Raji (cell line): ENCODE data around the gene SPTLC3.

Experiments
- POLR2A ChIP-seq: IDR thresholded peaks from 2 replicates; pipeline ENCODE4 v1.6.1; 2011; ENCODE audit warnings: low read depth, low read length, control low read depth; ENCODE audit not compliant: insufficient read depth

SPTLC3 gene

DNA sequence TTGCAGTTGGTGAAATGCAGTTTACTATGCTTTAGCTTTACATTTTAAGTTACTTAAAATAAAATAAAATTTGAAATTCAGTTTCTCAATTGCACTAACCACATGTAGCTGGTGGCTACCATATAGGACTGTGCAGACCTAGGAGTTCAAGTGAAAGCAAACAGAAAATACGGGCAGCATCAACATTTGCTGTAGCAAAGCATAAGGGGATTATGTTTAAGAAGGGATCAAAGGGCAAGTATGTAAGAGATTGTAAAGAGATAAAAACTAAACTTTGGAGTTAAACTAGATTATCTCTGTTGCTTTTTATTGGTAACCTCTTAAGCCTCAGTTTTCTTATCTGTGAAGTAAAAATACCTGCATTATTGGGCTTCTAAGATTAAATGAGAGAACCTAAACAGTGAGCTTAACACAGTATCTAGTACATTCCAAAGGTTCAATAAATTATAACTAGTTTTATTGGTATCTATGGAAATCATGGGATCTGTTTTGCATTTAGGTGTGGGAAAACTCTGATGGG lies 81.2 kb downstream of the SPTLC3 start:
- no peak for TF ChIP-seq POLR2A

DNA sequence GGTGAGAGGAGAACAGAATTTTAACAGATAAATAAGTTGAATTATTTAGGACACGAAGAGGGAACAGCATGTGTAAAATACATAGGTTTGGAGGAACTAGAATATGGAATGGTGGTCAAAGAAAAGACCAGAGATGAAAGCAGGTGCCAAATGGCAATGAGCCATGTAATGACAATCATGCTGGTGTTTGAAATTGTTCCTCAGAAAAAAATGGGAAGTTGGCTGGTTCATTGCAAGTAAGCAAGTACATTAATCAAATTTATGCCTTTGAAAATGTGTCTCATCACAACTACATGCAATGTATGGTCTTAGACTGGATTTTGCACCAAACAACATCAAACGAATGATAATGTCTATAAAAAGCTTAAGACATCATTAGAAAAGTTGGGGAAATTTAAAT lies 83.3 kb downstream of the SPTLC3 start:
- no peak for TF ChIP-seq POLR2A

DNA sequence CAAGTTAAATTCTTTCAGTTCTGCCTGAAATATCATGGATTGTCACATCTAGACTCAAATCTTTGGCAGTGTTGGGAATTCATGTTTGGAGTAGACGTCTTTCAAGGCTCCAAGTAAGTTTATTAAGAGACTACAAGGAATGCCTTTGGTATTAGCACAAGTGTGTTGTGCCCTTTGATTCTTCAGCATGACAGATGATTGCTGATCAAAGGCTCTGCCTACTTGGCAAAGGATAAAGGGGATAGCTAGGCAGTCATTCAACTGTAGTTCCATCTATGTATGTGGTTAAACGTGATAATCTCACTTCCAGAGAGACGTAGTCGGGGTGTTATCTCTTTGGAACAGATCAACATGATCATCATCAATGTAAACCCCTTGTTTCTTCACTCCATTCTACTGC lies 86.2 kb downstream of the SPTLC3 start:
- no peak for TF ChIP-seq POLR2A

DNA sequence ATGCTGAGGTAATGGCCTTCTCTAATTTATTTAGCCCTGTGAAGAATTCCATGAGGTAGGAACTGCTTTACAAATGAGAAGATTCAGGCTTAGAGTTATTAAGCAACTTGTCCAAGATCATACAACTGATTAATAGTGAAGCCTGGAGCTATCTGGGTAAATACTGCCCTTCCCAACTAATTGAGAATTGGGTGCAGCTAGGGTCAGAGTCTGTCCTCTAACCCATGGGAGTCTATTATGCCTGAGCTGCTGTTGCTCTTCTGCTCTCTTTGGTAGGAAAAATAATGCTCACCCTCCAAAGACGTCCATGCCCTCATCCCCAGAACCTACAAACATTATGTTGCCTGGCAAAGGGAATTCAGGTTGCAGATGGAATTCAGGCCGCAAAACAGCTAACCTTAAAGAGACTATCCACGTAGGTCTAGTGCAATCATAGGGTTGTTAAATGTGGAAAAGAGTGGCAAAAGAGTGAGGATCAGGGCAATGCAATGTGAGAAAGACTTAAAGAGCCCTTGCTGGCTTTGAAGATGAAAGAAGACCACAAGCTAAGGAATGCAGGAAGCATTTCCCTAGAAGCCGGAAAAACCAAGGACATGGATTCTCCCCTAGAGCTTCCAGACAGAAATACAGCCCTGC lies 90.1 kb downstream of the SPTLC3 start:
- TF ChIP-seq POLR2A, result no peak

DNA sequence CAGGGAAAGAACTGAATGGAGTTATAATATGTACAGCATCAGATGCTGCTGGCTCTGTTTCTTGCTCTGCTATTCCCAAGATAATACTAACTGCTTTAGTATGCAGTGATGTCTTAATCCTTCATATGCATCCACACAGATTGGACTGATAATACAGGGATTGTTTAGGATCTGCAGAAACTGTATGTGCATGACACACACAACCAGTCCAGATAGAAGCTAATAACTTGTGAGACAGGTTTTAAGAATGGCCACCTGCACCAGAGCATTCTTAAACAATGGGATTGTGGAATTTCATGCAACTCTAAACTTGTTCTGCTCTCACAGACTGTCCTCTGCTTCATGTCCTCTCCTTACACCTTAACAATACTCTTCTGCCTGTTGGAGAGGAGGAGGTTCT lies 90.9 kb downstream of the SPTLC3 start:
- TF ChIP-seq POLR2A, result no peak

DNA sequence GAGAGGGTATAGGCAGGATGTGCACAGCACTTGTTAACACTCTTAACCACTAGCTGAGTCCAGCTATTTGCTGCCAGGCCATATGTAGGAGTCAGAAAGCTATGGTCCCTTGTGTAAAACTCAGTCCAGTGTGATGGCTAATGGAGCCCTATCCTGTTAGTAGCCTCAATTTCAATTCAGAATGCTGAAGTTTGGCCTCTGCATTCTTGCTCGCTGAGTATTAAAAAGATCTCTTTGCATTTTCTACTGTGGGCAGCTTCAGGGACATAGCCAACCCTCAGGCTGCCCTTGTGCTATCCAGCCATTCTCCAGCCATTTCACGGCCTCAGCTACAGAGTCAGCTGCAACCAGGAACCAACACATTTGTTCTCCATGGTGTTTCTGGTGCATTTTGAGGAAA lies 92.5 kb downstream of the SPTLC3 start:
- TF ChIP-seq POLR2A, result no peak

DNA sequence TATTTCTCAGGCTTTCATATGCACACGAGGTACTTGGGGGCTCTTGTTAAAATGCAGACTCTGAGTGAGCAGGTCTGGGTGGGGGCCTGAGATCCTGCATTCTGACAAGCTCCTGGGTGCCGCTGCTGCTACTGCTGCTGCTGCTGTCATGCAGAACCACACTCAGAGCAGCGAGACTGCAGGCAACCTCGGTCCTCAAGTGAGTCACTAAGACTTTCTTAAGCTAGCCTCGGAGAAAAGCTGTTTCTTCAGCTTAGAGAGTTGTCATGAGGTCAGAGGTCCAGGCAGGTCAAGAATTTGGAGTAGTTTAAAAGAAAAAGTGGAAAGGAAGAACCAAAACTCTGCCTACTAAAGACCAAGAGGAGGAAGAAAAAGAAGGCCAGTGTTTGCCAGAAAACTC lies 92.9 kb downstream of the SPTLC3 start:
- TF ChIP-seq POLR2A, result no peak

DNA sequence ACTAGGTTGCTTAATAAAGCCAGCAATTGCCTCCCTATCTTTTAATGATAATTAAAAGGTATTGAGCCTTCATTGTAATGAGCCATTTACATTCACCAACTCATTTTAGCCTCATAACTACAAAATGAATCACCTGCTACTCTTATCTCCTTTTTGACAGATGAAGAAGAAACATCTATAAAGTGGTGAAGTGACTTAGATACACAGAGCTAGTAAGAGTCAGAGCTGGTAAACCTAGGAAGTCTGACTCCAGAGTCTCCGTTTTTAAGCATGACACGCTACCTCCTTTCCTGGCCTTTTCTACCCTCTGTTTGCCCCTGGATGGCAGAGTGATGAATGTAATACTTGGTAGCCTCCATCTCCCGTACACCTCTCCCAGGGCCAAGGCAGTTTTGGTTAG lies 93.5 kb downstream of the SPTLC3 start:
- TF ChIP-seq POLR2A, result no peak

DNA sequence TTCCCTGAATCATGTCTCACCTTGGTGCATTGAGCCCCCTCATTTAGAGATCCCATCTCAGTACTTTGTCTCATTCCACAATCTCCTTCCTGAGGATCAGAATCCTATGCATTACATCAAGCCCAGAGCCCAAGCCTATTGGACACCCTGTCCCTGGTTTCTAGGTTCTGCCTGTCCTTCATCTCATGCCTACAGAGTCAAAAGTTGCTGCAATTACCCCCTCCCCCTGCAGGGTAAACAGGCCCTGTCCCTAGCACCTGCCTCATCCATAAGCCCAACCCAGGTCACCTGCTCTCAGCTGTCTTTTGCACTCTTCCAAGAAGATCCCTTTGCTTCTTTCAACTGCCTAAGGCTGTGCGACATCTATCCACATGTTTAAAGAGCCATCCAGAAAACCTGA lies 93.9 kb downstream of the SPTLC3 start:
- TF ChIP-seq POLR2A, result no peak

DNA sequence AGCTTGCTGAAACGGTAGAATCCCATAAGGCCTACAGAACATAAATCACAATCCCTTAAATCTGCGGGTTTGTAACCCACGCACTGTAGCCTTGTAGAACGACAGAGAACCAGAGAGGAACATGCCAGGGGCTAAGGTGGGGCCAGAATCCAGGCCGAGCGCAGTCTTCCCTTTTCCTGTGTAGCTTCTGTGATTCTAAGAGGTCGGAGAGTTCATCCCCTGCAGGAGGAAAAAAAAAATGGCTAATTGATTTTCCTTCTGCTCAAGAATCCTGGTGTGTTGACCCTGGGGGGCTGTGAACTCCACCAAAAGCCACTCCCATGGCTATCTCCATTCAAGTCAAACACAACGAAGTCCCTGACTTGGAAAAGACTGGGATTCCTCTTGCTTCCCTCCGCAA lies 96.3 kb downstream of the SPTLC3 start:
- TF ChIP-seq POLR2A, result no peak

DNA sequence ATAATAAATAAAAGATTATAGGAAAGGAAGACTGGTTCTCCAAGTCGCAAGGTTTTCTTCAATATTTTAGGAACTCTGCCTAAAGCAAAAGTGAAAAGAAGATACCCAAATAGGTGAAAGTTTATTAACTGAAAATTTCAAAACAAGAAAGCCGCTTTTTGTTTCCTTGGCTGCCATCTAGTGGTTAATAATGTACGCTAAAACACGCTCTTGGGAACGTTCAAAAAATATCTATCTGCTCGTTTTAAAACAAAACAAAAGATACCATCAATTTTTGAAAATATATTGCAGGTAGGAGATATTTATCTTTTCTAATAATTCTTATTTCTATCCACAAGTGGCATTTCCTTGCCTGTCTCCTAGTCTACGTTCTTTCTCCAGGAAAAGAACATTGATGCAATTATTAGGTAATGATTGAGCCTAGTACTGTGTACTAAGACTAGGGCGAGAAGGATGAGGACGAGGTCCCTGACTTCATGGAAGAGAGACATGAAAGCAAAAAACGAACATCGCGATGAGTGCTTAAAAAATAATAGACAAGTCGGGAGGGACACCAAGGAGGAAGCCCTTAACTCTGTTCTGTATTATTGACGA lies 97.2 kb downstream of the SPTLC3 start:
- TF ChIP-seq POLR2A, result no peak

DNA sequence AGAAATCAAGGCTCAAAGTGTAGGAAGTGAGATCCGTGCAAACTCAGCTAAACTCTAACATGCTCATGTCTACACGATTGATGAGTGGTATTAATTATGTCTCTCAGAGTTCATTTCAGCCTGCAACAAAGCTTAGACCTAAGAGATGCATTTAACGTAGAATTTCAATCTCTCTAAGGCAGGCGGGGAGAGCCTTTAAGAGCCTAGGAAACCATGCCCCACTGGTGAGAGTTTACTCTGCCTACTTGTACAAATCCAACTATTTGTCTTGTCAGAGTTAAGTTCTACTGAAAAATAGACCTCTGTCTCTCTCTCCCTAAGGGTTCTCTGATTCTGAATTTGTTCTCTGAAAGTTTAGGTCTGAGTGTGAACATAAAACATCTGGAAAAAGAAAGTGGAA lies 100.9 kb downstream of the SPTLC3 start:
- TF ChIP-seq POLR2A, result no peak

DNA sequence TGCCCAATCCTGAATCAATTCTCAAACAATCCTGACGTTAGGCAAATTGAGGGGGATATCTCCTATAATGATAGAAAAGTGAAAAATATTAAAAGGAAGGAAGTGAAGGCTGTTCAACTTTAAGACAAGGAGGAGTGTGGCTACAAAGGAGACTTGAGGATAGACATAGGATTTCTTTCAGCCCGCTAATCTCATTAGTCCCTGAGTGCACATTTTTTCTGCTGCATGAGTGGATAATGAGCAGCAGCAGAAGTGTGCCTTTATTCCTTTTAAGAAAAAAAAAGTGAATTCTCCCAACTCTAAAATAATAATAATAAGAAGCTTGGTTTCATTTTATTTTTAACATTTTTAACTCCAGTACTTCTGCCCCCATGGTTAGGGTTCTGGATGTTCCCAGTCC lies 102.0 kb downstream of the SPTLC3 start:
- TF ChIP-seq POLR2A, result no peak

DNA sequence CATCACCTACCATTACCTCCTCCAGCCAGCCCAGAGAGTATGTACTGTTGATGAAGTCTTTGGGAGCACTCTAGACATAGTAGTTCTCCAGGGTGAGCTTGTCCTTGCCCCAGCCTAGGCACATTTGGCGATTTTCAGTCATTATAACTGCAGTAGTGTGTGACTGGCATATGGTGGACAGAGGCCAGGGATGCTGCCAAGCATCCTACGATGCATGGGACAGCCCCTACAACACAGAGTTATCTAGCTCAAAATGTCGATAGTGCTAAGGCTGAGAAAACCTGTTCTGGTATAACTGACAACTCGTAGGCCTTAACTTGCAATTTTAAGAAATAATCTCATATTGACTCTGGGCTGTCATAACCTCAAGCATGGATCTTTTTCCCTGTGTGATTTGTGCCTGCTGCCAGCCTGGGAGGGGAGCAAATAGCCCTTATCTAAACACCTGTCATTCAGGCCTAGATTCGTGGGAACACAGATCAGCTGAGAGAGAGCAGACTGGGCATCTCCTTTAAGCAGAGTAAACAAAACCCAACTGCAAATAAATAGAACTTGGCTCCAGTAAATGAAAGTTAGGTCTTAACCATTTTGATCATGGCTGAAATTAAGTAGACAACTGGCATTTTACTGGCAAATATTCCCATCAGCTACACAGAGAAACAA lies 102.6 kb downstream of the SPTLC3 start:
- no peak for TF ChIP-seq POLR2A

DNA sequence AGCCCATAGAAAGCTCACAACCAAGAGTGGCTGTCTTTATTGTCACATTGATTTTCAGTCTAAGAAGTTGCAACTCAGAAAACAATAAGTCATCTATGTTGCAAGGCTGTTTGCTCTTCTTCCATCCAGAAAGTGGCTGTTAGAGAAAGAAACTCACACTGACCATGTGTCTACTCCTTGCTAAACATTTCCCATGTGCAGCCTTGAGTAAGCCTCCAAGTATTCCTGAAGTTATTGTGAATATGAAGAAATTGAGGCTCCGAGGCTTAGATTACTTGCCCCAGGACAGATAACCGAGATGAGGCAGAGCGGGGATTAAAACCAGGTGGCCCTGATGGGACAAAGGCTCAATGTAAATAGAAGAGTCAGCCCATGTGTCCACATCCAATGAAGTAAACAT lies 105.0 kb downstream of the SPTLC3 start:
- no peak for TF ChIP-seq POLR2A

DNA sequence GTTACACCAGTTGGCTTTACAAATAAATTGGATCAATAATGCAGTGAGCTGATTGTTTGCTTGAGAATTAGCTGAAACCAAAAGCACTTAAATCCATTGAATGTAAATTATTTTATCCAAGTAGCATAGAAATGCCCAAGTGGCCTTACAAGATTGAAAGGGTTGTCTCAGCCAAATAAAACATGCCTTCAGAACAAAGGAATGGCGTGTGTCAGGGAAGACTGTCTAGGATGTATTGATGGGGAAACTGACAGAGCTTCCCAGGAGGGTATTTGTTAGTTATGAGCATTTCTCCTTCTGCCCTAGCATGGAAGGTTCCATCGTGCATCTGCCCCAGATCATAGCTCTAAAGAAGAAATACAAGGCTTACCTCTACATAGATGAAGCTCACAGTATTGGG lies 108.4 kb downstream of the SPTLC3 start:
- no peak for TF ChIP-seq POLR2A
